ENCODE data around the gene AHCYL2.
A peak's percentile ranks its signal among the peaks of the same experiment; 100 is the strongest.

AHCYL2 gene

GRCh38 chr7:129224251-129225205 is at the start of gene AHCYL2:
Gene AHCYL2 (plus strand): TSS chr7:129225030.
- peak; percentile 98 for DNase-seq (ENCODE audit: low read depth)

DNA sequence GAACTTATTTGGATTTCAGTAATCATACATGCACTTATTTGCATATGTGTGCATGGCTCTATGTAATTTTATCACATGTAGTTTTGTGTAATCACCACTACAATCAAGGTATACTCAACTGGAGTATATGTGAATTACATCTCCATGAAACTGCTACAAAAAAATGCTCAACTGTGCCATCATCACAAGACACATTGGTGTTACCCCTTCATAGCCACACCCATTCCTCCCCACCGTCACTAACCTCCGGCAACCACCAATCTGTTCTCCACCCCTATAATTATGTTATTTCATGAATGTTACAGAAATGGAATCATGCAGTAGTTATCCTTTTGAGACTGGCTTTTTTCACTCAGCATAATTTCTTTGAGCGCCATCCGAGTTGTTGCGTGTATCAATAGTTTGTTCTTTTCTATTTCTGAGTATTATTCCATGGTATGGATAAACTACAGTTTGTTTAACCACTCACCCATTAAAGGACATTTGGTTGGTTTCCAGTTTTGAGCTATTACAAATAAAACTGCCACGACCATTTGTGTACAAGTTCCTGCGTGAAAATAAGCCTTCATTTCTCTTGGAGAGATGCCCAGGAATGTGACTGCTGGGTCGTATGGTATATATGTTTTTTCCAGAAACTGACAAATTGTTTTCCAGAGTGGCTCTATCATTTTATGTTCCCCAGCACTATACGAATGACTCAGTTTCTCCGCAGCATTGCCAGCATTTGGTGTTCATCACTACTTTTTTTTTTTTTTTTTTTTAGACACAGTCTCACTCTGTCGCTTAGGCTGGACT is 47.7 kb upstream of the AHCYL2 start:
- DNase-seq (ENCODE audit: low read depth), result no peak

GRCh38 chr7:129184981-129185670 is 39.7 kb upstream of the AHCYL2 start:
- DNase-seq (ENCODE audit: low read depth), result no peak

DNA sequence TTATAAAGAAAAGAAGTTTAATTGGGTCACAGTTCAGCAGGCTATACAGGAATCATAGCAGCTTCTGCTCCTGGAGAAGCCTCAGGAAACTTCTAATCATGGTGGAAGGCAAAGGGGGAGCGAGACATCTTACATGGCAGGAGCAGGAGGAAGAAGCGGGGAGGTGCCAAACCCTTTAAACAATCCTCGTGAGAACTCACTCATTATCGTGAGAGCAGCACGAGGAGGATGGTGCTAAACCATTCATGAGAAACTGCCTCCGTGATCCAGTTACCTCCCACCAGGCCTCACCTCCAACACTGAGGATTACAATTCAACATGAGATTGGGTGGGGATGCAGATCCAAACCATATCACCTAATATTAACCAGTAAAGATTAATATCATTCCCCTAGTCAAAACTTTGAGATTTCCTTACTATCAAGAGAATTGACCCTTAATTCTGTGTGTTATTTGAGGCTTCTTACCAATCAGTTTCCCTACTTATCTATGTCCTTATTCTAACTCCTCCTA is 38.0 kb upstream of the AHCYL2 start:
- no peak for DNase-seq (ENCODE audit: low read depth)

GRCh38 chr7:129187681-129188371 is 37.0 kb upstream of the AHCYL2 start:
- DNase-seq (ENCODE audit: low read depth), result no peak

DNA sequence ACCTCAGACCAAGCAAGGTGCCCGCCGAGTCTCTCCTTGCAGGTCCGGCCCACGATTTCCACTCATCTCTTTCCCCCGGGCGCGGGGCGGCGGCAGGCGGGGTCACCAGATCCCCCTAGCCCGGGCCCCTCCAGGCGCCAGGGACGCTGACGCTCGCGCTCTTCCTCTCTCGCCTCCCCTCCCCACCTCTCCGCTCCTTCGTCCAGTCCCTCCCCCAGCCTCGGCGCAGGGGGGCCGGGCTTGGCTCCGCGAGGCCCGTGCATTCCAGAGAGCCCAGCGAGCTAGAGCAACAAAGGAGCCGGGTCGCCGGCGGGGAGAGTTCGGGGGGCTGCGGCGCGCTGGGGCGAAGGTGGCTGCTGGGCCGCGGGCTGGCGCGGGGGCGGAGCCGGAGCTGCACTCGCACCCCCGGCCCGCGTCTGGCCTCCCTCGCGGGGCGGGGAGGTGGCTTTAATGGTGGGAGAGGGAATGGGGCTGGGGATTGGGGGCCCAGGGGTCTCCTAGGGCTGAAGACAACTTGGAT is 36.4 kb upstream of the AHCYL2 start, which contains the start of gene SMO:
SMO (plus strand) TSS at position 262 of the 520 bp plus-strand sequence. CDS start 519 bp downstream, outside the sequence.
- DNase-seq (ENCODE audit: low read depth), result peak; percentile 55

GRCh38 chr7:129188892-129189660 is 35.8 kb upstream of the AHCYL2 start:
- peak; percentile 51 for DNase-seq (ENCODE audit: low read depth)

DNA sequence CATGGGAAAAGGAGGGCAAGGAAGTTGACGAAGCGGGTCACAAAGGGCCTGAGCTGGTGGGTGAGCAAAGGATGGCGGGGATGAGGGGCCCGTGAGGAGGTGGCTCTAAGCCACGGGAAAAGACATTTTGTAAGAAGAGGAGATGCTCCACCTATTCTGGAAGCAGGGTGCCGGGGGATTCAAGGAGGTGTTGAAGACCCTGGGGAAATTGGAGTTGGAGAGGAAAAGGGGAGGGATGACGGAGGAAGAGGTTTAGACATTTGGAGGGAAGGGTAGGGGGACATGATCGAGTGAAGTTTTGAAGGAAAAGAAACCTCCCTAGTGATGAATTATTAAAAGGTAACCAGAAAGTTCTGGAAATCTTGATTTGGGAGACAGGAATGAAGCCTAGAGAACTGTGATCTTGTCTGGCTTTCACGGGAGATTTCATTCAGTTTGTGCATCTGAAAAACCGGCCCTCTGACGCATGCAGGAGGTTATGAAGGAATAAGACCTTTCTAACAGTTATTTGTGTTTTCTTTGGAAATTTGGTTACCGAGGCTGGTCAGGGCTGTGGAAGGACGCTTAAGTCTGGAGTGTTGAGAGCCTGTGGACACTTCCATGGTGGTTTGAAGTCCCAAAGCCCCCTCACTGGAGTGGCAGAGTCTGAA is 35.0 kb upstream of the AHCYL2 start:
- DNase-seq (ENCODE audit: low read depth), result no peak

DNA sequence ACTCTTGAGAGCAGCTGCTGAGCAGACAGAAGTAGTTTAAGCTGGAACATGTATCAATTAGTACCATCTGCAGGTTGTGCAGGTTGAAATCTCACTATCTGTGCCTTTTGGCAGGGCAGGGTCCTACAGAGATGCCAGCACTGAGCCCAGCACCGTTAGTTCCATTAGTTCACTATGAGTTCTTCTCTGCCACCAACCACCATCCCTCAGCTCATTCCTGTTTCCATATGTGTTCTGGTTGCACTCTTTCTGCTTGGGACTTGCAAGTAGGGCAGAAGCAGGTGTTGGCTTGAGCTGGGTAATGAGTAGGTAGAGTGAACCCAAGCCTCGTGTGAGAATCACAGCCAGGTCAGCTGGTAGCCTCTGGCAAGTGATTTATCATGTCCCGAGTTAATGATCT is 33.6 kb upstream of the AHCYL2 start:
- DNase-seq (ENCODE audit: low read depth), result no peak

DNA sequence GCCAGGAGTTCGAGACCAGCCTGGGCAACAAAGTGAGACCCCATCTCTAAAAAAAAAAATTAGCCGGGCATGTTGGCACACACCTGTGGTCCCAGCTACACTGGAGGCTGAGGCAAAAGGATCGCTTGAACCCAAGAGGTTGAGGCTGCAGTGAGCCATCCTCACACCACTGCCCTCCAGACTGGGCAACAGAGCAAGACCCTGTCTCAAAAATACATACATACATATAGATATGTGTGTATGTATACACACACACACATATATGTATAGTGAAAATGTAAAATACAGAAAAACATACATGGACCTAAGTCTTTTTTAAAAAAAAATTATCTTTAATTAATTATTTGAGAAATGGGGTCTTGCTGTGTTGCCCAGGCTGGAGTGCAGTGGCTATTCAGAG is 30.9 kb upstream of the AHCYL2 start:
- DNase-seq (ENCODE audit: low read depth), result no peak

DNA sequence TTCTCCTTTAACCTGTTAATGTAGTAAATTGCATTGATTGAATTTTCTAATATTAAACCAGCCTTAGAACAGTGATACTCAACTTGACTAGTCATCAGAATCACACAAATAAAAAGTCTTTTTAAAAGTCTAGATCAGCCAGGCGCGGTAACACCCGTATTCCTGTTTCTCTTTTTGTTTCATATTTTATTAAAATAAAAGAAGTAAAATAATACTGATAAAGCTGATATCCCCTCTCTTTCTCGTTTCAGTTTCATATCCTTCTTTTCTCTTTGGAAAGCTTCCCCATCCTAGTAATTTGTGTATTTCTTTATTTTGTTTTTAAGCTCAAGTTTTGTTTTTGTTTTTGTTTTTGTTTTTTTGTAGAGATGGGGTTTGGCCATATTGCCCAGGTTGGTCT is 27.1 kb upstream of the AHCYL2 start:
- DNase-seq (ENCODE audit: low read depth), result no peak

DNA sequence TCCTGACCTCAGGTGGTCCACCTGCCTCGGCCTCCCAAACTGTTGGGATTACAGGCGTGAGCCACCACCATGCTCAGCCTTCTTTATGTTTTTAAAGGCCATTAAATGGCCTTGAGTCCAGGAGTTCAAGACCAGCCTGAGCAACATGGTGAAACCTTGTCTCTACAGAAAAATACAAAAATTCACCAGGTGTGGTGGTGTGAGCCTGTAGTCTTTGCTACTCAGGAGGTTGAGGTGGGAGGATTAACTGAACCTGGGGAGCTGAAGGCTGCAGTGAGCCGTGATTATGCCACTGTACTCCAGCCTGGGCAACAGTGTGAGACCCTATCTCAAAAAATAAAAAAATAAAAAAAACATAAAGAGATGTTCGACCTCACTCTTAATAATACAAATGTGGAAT is 25.4 kb upstream of the AHCYL2 start:
- DNase-seq (ENCODE audit: low read depth), result no peak

GRCh38 chr7:129202058-129202777 is 22.6 kb upstream of the AHCYL2 start:
- no peak for DNase-seq (ENCODE audit: low read depth)

DNA sequence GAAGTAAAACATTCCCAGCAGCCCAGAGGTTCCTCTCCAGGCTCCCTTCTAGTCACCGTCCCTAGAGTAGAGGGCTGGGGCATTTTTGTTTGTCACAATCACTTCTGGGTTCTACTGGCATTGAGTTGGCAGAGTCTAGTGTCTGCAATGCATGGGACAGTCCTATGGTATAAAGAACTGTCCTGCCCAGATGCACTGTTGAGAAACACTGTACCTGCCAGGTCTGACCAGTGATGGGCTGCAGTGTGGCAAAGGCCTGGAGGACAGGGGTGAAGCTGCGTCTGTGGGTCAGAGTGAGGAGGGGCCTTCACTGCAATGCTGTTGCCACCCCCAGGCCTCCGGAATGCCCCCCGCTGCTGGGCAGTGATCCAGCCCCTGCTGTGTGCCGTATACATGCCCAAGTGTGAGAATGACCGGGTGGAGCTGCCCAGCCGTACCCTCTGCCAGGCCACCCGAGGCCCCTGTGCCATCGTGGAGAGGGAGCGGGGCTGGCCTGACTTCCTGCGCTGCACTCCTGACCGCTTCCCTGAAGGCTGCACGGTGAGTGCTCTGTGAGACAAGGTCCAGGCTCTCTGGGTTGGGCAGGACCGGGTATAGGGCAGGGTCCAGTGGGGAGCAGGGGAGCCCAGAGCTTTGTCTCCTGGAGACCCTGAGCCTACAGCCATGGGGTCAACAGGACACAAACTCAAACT is 21.6 kb upstream of the AHCYL2 start:
- no peak for DNase-seq (ENCODE audit: low read depth)

- DNase-seq (ENCODE audit: low read depth), result no peak
Measured at GRCh38 chr7:129205126-129205818, 19.6 kb upstream of the AHCYL2 start.

GRCh38 chr7:129205987-129206785 is 18.6 kb upstream of the AHCYL2 start:
- DNase-seq (ENCODE audit: low read depth), result no peak

- DNase-seq (ENCODE audit: low read depth), result no peak
Measured at GRCh38 chr7:129208667-129209066, 16.2 kb upstream of the AHCYL2 start.
